Suprapubic skin (tissue), 4 donors: Measurements from ENCODE around the gene SLC25A11.

Experiments used
- EP300 ChIP-seq: sonication (generic); formaldehyde crosslinking; IDR thresholded peaks from one replicate; pipeline ENCODE4 v1.6.1; 2017; ENCODE audit warnings: antibody characterized with exemption
- POLR2A ChIP-seq, 2 donors: fragments of 450-650 bp; IDR thresholded peaks; one replicate each; pipeline ENCODE4 v1.6.1; 2017; ENCODE audit warnings: antibody characterized with exemption in 2 of 2, mild to moderate bottlenecking in 2 of 2, moderate library complexity in 2 of 2
- POLR2AphosphoS5 ChIP-seq, 3 donors: sonication (generic); formaldehyde crosslinking; IDR thresholded peaks; one replicate each; pipeline ENCODE4 v1.6.1; 2017; ENCODE audit warnings: antibody characterized with exemption in 3 of 3
- TF ChIP-seq, protein P1 (sequence below), 2 donors: fragments of 200-600 bp in 1 of 2; fragments of 450-650 bp in 1 of 2; sonication (generic) in 1 of 2; IDR thresholded peaks; one replicate each; pipeline ENCODE4 v1.5.1; 2016 to 2019; ENCODE audit warnings: antibody characterized with exemption in 2 of 2, mild to moderate bottlenecking in 1 of 2, moderate library complexity in 1 of 2

DNA sequence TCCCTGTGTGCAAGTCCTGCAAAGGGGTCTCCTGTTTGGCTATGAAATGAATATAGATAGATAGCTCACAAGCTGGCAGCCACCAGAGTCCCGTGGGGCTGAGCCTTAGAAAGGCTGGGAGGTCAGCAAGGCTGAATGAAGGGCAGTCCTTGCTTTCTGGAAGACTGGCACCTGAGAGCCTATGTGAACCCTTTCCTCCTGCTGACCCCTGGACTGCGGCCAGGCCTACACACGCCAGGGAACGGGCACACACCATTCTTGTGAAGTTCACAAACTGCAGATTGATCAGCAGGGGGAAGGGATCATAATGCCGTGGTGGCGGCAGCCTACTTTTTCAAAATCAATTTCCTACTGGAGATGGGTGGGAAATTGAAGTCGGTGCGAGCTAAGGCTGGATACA is 41.5 kb downstream of the SLC25A11 start:
- TF ChIP-seq, protein P1, sequence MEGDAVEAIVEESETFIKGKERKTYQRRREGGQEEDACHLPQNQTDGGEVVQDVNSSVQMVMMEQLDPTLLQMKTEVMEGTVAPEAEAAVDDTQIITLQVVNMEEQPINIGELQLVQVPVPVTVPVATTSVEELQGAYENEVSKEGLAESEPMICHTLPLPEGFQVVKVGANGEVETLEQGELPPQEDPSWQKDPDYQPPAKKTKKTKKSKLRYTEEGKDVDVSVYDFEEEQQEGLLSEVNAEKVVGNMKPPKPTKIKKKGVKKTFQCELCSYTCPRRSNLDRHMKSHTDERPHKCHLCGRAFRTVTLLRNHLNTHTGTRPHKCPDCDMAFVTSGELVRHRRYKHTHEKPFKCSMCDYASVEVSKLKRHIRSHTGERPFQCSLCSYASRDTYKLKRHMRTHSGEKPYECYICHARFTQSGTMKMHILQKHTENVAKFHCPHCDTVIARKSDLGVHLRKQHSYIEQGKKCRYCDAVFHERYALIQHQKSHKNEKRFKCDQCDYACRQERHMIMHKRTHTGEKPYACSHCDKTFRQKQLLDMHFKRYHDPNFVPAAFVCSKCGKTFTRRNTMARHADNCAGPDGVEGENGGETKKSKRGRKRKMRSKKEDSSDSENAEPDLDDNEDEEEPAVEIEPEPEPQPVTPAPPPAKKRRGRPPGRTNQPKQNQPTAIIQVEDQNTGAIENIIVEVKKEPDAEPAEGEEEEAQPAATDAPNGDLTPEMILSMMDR (IDR thresholded peaks at IDR 0.05): no peak
- TF ChIP-seq POLR2A (IDR thresholded peaks at IDR 0.05) (no peak), POLR2AphosphoS5 (IDR thresholded peaks at IDR 0.05) (no peak), EP300 (no peak)
